NCI-H748 treated with DMSO at 0.1 percent for 48 hours (cell line): Measurements from ENCODE around the gene PLCB4.

ENCODE experiments used
- DNase-seq: peaks from one replicate; lab custom pipeline; 2025; lab: John Stamatoyannopoulos, UW

Gene PLCB4

DNA sequence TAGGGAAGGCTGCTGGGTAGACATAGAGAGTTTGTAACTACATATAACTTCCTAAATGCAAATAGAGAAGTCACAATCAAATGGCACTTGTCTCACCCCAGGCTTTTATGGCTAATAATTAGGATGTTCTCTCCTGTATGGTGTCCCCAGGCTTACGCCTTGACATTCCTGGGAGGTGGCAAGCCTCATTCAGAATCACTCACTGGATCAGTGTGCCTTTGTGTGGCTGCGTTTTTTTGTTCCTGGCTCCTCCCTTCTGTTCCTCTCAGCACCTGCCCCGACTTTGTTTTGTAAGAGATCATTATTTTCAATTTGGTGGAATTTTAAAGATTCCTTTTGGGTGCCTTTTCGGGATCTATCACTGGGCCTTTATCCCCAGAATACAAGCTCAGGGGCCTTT, 451.2 kb downstream of the PLCB4 start:
- DNase-seq, result peak; percentile 85

DNA sequence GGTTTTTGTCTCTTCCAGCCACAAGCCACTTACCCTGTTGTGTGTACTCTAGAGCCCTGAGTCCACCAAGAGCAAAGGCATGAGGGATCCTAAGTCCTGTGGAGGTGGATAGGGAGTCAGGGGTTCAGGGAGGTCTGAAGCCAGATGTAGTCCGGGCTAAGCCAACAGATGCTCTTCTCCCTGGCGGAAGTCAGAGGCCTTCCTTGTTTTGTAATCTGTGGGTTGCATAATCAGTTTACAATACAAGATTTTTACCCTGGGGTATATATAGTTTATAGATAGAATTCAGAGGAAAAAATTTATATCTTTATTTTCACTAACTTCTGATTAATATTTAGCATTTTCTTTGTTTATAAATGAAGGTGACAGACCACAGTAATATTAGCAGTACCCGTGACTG, 454.7 kb downstream of the PLCB4 start:
- DNase-seq, result no peak
